HepG2 (cell line): Measurements from ENCODE around the gene TMEM271. TPM values are rescaled to one million over a fixed set of nuclear protein-coding genes. Genes with fewer than 3 reads are reported as not detected.

Experiments used
- ATAC-seq: fragments of 200-7000 bp; cut with Tn5 transposase; 3 replicates; pipeline ENCODE4 v1.9.1; 2020; ENCODE audit warnings: mild to moderate bottlenecking, moderate library complexity
- BruUV-seq: library from RNA; stranded (reverse); fragments of 400-500 nt; replicated peaks from 2 replicates; lab custom pipeline; 2021; lab: Mats Ljungman, UMichigan
- CTCF ChIA-PET: fragments of 300-600 bp; formaldehyde crosslinking; extraction: SDS; loops from one replicate; lab custom pipeline; 2021; ENCODE audit warnings: low total read pairs, inconsistent platforms, low intra/inter-chr PET ratio; lab: Yijun Ruan, JAX
- POLR2A ChIA-PET: fragments of 350-600 bp; sonication (Branson Sonifier 250); formaldehyde crosslinking; loops from one replicate; lab custom pipeline; 2020; ENCODE audit warnings: antibody characterized with exemption, inconsistent platforms; lab: Yijun Ruan, JAX
- DNase-seq: peaks from one replicate; pipeline ENCODE4 v3.0.0-alpha.2; 2015; ENCODE audit warnings: low spot score
- FAIRE-seq: peaks from 3 replicates; lab custom pipeline; 2011; peaks lifted over from hg19 to GRCh38; lab: Jason Lieb, UNC
- H2AFZ ChIP-seq: one replicate; pipeline ENCODE4 v1.6.1; 2011; ENCODE audit warnings: low read length, inconsistent platforms
- H3K27ac ChIP-seq: fragments of 300-600 bp; 3 replicates; pipeline ENCODE4 v1.8.0; 2011; ENCODE audit warnings: mixed run types, mild to moderate bottlenecking, mixed read lengths, low read length, inconsistent platforms; ENCODE audit not compliant: insufficient read depth; ENCODE audit errors: extremely low read length
- H3K27me3 ChIP-seq, 2 experiments: fragments of 200-600 bp in 1 of 2; 2 replicates in 1 of 2; 3 replicates in 1 of 2; pipeline versions ENCODE4 v1.6.0 to v1.8.0; 2011; ENCODE audit warnings: low read length in 2 of 2, mild to moderate bottlenecking in 2 of 2, moderate library complexity in 2 of 2, inconsistent platforms in 1 of 2; ENCODE audit not compliant: insufficient read depth in 2 of 2, control insufficient read depth in 1 of 2
- H3K36me3 ChIP-seq, 2 experiments: fragments of 200-600 bp in 1 of 2; replicated peaks in 1 of 2; 2 replicates in 1 of 2; 3 replicates in 1 of 2; pipeline versions ENCODE4 v1.5.1 to v1.8.0; 2011; ENCODE audit warnings: low read length in 2 of 2, inconsistent platforms in 1 of 2; ENCODE audit not compliant: insufficient read depth in 2 of 2, control insufficient read depth in 1 of 2
- H3K4me1 ChIP-seq: 2 replicates; pipeline ENCODE4 v1.5.1; 2012; ENCODE audit warnings: low read length, inconsistent platforms; ENCODE audit not compliant: insufficient read depth
- H3K4me2 ChIP-seq: 2 replicates; pipeline ENCODE4 v1.6.0; 2011; ENCODE audit warnings: low read depth, low read length, inconsistent platforms
- H3K4me3 ChIP-seq, 3 experiments: fragments of 200-600 bp in 1 of 3; sonication (generic), shearing (Covaris generic) in 1 of 3; replicated peaks in 1 of 3; 2 replicates each; pipeline ENCODE4 v1.5.1; 2011 to 2016; ENCODE audit warnings: low read length in 3 of 3, inconsistent platforms in 2 of 3, low read depth in 2 of 3, mild to moderate bottlenecking in 2 of 3, control low read depth in 1 of 3, mixed read lengths in 1 of 3; ENCODE audit not compliant: insufficient read depth in 1 of 3
- H3K79me2 ChIP-seq: one replicate; pipeline ENCODE4 v1.6.1; 2011; ENCODE audit warnings: low read length, inconsistent platforms; ENCODE audit not compliant: insufficient read depth
- H3K9ac ChIP-seq: 2 replicates; pipeline ENCODE4 v1.6.0; 2011; ENCODE audit warnings: mild to moderate bottlenecking, low read depth, low read length, inconsistent platforms; ENCODE audit not compliant: insufficient read depth
- H3K9me3 ChIP-seq: 2 replicates; pipeline ENCODE4 v1.5.1; 2012; ENCODE audit warnings: mild to moderate bottlenecking, low read length
- H4K20me1 ChIP-seq: 2 replicates; pipeline ENCODE4 v1.6.0; 2011; ENCODE audit warnings: inconsistent platforms, mild to moderate bottlenecking, low read length, moderate library complexity; ENCODE audit not compliant: insufficient read depth
- GTF2F1 ChIP-seq: fragments of 150-350 bp; IDR thresholded peaks from 2 replicates; pipeline ENCODE4 v1.6.1; 2014; ENCODE audit warnings: low read length
- ZNF230 ChIP-seq: sonication (generic); formaldehyde crosslinking; IDR thresholded peaks from 2 replicates; pipeline ENCODE4 v1.4.0; 2020; ENCODE audit warnings: mild to moderate bottlenecking, missing genetic modification reagents
- ZNF468 ChIP-seq: sonication (generic); formaldehyde crosslinking; IDR thresholded peaks from 2 replicates; pipeline ENCODE4 v1.8.0; 2022; ENCODE audit warnings: mild to moderate bottlenecking, moderate library complexity, missing genetic modification reagents
- WGBS: methylation state at CpG from one replicate; pipeline ENCODE4 v1.1.6; 2017; ENCODE audit warnings: low lambda C conversion rate; 5-methylcytosine and 5-hydroxymethylcytosine counted together
- in situ Hi-C: cut with HindIII; loops from 2 replicates; pipeline ENCODE4 v1.10.0; 2017; ENCODE audit warnings: low pct_unique_long_range_greater_than_20kb; ENCODE audit not compliant: extremely low pct_ligation_motif_present
- intact Hi-C: fragments of 100-400 bp; cut with micrococcal nuclease; formaldehyde crosslinking; loops from one replicate; pipeline ENCODE4 v1.10.0; 2022; ENCODE audit not compliant: unreplicated experiment
- polyA plus RNA-seq, 8 experiments: library from polyadenylated mRNA; depleted of rRNA in 3 of 8; stranded (reverse) in 7 of 8; unstranded in 1 of 8; fragments of >200 nt; fragmentation: Illumina TruSeq in 4 of 8; extraction: Trizol in 4 of 8; gene quantifications; 2 replicates each; pipeline versions ENCODE4 v1.2.1 to v1.2.3, GENCODE V29; 2011 to 2016; ENCODE audit warnings: low read depth in 4 of 8, missing spikeins in 1 of 8, mixed read lengths in 1 of 8; ENCODE audit not compliant: insufficient read depth in 1 of 8
- total RNA-seq, 5 experiments: library from RNA; depleted of rRNA; stranded (reverse); fragments of >200 nt; fragmentation: Illumina TruSeq; extraction: Trizol; gene quantifications; 2 replicates each; pipeline ENCODE4 v1.2.3, GENCODE V29; 2016; ENCODE audit warnings: low read depth in 1 of 5
- TF ChIP-seq, protein P1 (sequence below): sonication (generic); formaldehyde crosslinking; IDR thresholded peaks from 2 replicates; pipeline ENCODE4 v1.4.0; 2020; ENCODE audit warnings: missing genetic modification reagents
- TF ChIP-seq, protein P2 (sequence below): sonication (generic); formaldehyde crosslinking; IDR thresholded peaks from 2 replicates; pipeline ENCODE4 v1.4.0; 2020; ENCODE audit warnings: missing genetic modification reagents, borderline replicate concordance
- TF ChIP-seq, protein P3 (sequence below): sonication (generic); formaldehyde crosslinking; IDR thresholded peaks from 2 replicates; pipeline ENCODE4 v1.4.0; 2020; ENCODE audit warnings: mild to moderate bottlenecking, missing genetic modification reagents
- TF ChIP-seq, protein P4 (sequence below): sonication (generic); formaldehyde crosslinking; IDR thresholded peaks from 2 replicates; pipeline ENCODE4 v1.5.1; 2020; ENCODE audit warnings: missing genetic modification reagents, mild to moderate bottlenecking, borderline replicate concordance

The TMEM271 gene
- total and polyA plus RNA-seq, 2 of the 13 experiments (the other 11 are each of a cell fraction or from before 2014, with no cell fraction given) = not detected

DNA sequence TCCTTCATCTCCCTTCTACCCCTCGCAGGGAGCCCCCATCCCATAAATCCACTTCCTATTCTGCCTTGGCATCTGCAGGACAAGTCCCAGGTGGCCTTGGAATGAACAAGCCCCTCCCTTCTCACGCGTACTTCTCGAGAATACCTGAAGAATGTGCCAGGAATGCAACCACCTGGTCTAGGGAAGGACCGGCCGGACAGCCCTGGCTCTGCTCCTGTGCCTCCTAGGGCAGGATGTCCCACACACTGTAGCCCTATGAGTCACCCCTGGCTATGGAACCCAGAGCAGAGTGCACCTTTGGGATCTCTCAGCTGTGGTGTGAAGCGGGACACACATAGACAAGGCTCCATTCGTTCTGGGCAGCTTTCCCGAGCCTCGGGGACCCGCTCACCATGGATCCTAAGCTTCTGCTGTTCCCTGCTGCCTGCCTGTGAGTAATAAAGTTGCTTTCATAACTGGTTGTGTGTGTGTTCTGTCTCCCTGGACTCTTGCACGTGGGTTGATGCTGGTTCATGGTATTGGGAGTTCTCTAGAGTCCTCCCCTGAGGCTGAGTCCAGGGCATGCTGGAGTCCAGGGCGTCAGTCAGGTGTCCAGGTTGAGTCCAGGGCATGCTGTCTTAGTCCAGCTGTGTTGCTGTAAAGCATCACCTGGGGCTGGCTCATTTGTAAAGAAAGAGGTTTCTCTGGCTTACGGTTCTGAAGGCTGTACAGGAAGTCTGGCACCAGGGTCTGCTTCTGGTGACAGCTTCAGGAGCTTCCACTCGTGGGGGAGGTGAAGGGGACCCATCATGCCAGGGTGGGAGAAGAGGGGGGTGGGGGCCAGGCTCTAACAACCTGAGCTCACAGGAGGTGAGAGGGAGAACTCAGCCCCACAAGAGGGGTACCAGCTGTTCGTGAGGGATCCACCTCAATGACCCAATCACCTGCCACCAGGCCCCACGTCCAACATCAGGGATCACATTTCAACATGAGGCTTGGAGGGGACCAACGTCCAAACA lies 41.8 kb upstream of the TMEM271 start (continued):
- TF ChIP-seq, protein P1, sequence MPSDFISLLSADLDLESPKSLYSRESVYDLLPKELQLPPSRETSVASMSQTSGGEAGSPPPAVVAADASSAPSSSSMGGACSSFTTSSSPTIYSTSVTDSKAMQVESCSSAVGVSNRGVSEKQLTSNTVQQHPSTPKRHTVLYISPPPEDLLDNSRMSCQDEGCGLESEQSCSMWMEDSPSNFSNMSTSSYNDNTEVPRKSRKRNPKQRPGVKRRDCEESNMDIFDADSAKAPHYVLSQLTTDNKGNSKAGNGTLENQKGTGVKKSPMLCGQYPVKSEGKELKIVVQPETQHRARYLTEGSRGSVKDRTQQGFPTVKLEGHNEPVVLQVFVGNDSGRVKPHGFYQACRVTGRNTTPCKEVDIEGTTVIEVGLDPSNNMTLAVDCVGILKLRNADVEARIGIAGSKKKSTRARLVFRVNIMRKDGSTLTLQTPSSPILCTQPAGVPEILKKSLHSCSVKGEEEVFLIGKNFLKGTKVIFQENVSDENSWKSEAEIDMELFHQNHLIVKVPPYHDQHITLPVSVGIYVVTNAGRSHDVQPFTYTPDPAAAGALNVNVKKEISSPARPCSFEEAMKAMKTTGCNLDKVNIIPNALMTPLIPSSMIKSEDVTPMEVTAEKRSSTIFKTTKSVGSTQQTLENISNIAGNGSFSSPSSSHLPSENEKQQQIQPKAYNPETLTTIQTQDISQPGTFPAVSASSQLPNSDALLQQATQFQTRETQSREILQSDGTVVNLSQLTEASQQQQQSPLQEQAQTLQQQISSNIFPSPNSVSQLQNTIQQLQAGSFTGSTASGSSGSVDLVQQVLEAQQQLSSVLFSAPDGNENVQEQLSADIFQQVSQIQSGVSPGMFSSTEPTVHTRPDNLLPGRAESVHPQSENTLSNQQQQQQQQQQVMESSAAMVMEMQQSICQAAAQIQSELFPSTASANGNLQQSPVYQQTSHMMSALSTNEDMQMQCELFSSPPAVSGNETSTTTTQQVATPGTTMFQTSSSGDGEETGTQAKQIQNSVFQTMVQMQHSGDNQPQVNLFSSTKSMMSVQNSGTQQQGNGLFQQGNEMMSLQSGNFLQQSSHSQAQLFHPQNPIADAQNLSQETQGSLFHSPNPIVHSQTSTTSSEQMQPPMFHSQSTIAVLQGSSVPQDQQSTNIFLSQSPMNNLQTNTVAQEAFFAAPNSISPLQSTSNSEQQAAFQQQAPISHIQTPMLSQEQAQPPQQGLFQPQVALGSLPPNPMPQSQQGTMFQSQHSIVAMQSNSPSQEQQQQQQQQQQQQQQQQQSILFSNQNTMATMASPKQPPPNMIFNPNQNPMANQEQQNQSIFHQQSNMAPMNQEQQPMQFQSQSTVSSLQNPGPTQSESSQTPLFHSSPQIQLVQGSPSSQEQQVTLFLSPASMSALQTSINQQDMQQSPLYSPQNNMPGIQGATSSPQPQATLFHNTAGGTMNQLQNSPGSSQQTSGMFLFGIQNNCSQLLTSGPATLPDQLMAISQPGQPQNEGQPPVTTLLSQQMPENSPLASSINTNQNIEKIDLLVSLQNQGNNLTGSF (CRISPR knock-in tag) = no peak

DNA sequence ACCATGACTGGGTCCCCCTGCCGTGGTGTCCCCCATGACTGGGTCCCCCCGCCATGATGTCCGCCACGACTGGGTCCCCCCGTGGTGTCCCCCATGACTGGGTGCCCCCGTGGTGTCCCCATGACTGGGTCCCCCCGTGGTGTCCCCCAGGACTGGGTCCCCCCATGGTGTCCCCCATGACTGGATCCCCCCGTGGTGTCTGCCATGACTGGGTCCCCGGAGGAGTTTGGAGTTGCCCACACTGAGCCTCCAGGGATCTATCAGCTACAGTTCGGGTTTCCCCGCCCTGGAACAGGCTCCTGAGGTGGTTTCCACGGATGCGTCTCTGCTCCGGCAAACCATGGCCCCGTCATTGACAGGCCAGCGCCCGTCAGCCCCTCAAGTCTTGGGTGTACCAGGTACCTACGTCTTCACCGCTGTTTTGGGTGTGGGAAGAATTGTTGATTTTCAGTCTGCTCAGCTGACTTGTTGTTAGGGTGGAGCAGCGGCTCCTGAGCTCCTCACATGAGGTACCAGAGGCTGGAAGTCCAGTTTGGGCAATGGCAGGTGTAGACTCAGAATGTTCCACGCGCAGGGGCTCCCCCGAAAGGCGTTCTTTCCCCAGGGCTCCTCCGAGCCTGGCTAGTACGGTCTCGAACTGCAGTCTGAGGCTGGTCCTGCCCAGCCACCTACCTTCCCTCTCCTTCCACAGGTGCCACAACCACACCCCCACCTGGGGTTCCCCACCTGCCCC lies 41.0 kb upstream of the TMEM271 start:
- ATAC-seq (no peak), FAIRE-seq (no peak), DNase-seq (no peak)
- Histone ChIP-seq H3K4me1 (no peaks in the 10 kb centered on the region), H3K79me2 (no peaks in the 10 kb centered on the region), H3K9me3 (no peaks in the 10 kb centered on the region), H4K20me1 (no peaks in the 10 kb centered on the region), H2AFZ (no peak overlapping the region), H3K27me3 (peaks cover 3 to 47% of the 10 kb centered on the region in 2 experiments; a peak in 4 of 5 replicates), H3K36me3 (no peaks in the 10 kb centered on the region), H3K9ac (no peak overlapping the region), H3K27ac (no peak overlapping the region), H3K4me3 (no peak overlapping the region), H3K4me2 (no peak overlapping the region)
- ChIA-PET CTCF (no interaction called here), POLR2A (no interaction called here)
- 73% methylated on average over 16 of the region's 27 CpGs for WGBS
- intact Hi-C loops (no loop called here), in situ Hi-C loops (no loop called here)
- no TSS peak for BruUV-seq
- TF ChIP-seq ZNF230 = no peak
- TF ChIP-seq, protein P2, sequence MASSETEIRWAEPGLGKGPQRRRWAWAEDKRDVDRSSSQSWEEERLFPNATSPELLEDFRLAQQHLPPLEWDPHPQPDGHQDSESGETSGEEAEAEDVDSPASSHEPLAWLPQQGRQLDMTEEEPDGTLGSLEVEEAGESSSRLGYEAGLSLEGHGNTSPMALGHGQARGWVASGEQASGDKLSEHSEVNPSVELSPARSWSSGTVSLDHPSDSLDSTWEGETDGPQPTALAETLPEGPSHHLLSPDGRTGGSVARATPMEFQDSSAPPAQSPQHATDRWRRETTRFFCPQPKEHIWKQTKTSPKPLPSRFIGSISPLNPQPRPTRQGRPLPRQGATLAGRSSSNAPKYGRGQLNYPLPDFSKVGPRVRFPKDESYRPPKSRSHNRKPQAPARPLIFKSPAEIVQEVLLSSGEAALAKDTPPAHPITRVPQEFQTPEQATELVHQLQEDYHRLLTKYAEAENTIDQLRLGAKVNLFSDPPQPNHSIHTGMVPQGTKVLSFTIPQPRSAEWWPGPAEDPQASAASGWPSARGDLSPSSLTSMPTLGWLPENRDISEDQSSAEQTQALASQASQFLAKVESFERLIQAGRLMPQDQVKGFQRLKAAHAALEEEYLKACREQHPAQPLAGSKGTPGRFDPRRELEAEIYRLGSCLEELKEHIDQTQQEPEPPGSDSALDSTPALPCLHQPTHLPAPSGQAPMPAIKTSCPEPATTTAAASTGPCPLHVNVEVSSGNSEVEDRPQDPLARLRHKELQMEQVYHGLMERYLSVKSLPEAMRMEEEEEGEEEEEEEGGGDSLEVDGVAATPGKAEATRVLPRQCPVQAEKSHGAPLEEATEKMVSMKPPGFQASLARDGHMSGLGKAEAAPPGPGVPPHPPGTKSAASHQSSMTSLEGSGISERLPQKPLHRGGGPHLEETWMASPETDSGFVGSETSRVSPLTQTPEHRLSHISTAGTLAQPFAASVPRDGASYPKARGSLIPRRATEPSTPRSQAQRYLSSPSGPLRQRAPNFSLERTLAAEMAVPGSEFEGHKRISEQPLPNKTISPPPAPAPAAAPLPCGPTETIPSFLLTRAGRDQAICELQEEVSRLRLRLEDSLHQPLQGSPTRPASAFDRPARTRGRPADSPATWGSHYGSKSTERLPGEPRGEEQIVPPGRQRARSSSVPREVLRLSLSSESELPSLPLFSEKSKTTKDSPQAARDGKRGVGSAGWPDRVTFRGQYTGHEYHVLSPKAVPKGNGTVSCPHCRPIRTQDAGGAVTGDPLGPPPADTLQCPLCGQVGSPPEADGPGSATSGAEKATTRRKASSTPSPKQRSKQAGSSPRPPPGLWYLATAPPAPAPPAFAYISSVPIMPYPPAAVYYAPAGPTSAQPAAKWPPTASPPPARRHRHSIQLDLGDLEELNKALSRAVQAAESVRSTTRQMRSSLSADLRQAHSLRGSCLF = no peak
- TF ChIP-seq, protein P3, sequence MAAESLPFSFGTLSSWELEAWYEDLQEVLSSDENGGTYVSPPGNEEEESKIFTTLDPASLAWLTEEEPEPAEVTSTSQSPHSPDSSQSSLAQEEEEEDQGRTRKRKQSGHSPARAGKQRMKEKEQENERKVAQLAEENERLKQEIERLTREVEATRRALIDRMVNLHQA (CRISPR knock-in tag) = no peak
- TF ChIP-seq GTF2F1 = no peak
- TF ChIP-seq, protein P4, sequence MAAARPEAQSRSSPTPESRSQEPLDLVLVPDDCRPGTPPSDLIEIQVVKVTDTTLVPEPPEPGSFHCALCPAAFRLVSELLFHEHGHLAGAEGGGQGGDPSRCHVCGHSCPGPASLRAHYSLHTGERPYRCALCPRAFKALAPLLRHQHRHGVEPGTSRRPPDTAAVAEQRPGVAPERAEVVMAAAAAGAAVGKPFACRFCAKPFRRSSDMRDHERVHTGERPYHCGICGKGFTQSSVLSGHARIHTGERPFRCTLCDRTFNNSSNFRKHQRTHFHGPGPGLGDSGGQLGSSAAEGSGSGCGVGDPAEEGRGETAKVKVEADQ (CRISPR knock-in tag) = no peak
- no peak for TF ChIP-seq ZNF468 (CRISPR knock-in tag)
